ENCODE measurements around the gene VSNL1.

VSNL1 gene

DNA sequence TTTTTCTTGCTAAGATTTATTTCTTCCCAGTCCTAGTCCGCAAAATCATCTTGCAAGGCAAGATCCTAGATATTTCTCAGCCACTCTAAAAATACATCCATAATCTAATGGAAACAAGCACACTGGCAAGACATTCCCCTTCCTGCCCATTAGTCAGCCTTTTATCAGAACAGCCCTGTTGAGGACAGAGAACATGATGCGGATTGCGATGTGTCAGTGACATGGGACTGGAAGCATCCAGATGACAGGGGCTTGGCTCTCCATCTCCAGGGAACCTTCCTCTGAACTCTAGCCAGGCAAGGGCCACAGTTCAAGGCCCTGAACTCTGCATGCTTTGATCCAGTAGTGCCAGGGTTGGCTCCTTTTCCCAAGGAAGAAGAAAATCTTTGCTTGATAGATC is 70.0 kb downstream of the VSNL1 start:
- no peak for DNase-seq (ENCODE audit: low read depth in 4 of 4, low spot score in 1 of 4)

DNA sequence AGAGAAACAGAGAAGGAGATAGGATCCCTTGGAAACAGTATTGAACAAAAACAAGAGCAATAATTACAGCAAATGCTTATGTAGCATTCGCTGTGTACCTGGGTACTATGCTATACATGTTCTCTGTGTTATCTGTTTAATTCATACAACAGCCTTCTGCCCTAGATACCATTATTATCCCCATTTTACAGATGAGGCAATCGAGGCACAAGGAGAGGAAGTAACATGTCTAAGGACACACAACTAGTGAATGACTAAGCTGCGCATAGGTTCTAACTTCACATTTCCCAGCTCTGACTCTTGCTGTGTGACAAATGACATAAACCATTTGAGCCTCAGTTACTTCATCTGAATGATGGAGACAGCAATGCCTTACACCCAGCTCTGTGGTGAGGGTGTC is 70.5 kb downstream of the VSNL1 start:
- no peak for DNase-seq (ENCODE audit: low read depth in 4 of 4, low spot score in 1 of 4)

DNA sequence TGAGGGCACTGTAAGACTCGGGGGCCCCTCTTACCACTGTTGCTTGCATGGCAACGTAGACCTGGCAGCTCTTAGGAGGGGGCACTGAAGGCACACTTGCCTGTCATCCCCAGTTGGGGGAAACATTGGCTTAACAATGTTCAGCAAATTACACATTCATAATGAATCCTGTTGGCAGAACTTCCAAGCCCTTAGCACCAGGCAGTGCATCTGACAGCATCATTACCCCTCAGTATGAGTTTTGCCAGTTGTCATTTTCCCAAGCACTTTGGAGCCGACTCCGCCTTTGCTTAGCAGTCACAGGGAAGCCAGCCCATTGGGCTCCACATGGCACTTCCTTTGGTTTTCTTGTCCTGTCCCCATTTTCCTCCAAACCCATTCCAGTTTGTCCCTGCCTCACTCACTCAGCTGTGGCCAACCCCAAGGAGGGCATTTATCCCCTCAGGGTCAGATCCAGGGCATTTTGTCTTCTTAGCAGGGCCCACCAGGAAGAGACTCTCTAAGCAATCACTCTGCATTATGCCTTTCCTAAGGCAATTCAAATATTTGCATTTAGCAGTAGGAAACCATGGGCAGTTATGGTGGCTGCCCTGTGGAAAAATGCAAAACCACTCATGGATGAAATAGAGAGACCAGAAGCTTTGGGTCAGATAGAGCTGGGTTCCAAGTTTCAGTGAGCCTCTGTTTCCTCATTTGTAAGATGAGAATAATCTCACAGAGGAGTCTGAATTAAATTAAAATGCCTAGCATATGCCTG is 73.9 kb downstream of the VSNL1 start:
- DNase-seq (ENCODE audit: low read depth in 4 of 4, low spot score in 1 of 4): no peak

DNA sequence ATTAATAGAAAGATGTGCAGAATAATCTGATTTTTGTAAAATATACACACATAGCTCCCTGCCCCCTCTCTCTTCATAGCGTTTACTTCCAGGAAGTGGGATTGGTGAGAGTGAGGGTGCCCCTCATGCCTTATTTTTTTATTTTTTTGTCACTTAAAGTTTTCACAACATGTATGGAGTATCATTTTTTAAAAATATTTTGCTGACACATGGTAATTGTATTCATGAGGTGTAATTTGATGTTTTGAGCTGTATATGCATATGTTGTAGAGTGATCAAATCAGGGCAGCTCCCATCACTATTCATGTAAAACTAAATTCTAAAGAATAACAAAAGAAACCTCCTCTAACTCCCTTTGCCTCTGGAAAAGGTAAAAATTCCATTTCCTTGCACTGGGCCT is 74.7 kb downstream of the VSNL1 start:
- no peak for DNase-seq (ENCODE audit: low read depth in 4 of 4, low spot score in 1 of 4)

DNA sequence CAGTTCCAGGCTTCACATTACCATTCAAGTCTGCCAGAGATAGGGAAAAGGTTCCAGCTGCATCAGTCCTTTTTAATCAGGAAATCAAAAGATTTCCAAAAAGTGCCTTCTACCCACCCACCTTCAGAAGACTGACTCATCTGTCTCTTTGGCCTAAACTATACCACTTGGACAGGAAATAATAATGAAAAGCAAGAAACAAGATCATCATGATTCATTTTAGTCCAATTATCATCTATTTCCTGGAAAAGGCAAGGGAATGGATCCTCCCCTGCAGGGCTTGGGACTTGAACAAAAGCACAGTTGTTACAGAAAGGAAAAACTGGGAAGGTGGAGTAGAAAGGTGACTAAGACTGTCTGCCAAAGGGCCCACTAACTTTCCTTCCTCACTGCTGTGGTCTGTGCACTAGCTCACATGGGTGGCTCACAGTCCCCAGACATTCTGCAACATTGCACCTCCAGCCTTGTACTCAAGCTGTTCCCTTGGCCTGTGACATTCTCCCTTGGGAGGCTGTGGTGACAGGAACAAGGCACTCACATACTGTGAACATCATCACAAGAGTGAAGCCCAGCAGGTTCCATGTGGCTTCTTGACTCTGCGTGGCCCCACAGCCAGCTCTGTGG is 75.3 kb downstream of the VSNL1 start:
- no peak for DNase-seq (ENCODE audit: low read depth in 4 of 4, low spot score in 1 of 4)

DNA sequence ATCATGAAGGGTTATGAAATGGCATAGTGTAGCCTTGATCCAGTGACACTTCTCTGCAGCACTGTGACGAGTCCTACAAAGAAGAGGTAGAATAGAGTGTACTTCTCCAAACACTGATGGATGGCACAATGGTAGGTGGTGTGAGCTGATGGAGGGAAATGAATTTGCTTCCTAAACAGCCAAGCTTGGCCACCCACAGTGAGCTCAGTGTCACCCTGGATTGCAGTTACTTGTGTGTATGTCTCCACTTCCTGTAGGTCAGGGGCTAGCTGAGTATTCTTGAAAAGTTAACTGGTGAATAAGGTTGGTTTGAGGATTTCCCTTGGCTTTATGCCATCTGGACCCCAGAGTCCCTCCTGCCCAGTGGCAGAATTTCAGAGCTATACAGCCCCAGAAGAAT is 75.9 kb downstream of the VSNL1 start:
- DNase-seq (ENCODE audit: low read depth in 4 of 4, low spot score in 1 of 4): no peak

DNA sequence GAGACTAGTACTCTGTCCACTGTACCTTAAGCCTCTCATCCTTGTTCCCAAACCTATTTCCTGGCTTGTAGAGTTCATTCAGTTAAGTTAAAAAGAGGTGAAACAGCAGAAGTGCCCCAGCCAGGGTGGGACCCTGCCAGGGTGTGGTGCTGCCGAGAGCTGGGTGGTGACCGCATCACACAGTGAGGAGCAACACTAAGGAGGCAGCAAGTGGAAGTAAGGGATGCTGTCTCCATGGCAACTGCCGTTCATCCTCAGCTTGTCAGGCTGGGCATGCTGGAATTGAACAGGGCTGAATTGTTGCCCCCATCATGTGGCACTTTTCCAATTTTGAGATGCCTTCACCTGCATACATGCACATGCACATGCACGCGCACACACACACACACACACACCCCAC is 77.0 kb downstream of the VSNL1 start:
- no peak for DNase-seq (ENCODE audit: low read depth in 4 of 4, low spot score in 1 of 4)

DNA sequence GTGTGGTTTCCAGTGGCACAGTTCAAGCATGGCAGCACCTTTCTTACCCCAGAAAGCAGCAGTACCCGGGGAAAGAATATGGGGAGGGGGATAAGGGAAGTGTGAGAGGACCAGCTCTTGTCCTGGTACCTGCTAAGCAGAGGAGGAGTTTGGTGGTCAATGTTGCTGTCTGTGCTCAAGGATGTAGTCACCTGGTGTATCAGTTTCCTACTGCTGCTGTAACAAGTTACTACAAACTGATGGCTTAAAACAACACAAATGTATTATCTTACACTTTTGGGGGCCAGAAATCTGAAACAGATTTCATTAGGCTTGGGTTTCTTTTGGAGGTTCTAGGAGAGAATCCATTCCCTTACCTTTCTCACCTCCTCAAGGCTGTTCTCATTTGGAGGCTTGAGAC is 77.5 kb downstream of the VSNL1 start:
- no peak for DNase-seq (ENCODE audit: low read depth in 4 of 4, low spot score in 1 of 4)

DNA sequence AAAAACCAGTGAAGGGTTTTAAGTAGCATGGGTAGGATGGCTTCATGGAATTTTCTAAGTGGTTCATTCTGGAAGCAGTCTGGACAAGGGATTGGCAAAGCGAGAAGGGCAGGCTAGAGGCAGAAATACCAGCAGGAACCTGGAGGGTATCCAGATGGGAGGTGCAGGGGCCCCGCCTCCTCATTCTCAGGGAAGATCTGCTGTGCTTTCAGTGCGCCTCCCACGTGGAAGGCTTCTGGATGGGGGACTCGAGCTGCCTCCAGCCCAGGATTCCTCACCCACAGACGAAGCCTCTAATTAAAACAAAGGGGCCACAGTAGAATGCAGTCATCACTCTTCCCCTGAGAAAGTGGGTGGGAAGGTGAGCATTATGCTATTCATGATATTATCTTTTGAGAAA is 79.8 kb downstream of the VSNL1 start:
- DNase-seq (ENCODE audit: low read depth in 4 of 4, low spot score in 1 of 4): no peak

DNA sequence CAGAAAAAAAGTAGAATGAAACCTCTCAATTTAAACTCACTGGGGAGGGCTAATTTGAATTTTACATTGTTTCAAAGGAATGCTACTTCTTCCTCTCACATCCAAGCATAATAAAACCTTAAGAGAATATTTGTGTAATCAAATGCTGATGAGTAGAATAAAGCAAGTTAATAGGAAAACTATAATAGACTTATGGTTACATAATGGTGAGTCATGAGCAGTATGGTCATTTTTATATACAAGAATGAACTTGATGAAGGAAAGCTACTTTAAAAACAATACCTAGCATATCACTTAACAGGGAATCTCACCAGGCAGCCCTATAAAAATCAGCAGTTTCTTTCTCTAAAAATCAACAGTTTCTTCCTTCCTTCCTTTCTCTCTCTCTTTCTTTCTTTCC is 80.3 kb downstream of the VSNL1 start:
- no peak for DNase-seq (ENCODE audit: low read depth in 4 of 4, low spot score in 1 of 4)

DNA sequence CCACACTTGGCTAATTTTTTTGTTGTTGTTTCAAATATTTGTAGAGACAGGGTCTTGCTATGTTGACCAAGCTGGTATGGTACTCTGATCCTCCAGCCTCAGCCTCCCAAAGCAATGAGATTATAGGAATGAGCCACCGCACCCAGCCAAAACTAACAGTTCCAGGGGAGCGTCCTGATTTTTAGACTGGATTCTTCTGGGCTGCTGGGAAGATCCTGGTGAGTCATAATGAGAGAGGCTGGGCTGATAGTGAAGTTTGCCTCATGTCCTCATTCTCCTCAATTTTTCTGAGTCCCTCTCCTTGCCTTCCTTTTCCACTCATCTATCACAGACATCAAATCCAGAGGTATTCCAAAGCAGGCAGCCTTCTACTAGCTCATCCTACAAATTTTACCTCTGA is 81.3 kb downstream of the VSNL1 start:
- DNase-seq (ENCODE audit: low read depth in 4 of 4, low spot score in 1 of 4): no peak

DNA sequence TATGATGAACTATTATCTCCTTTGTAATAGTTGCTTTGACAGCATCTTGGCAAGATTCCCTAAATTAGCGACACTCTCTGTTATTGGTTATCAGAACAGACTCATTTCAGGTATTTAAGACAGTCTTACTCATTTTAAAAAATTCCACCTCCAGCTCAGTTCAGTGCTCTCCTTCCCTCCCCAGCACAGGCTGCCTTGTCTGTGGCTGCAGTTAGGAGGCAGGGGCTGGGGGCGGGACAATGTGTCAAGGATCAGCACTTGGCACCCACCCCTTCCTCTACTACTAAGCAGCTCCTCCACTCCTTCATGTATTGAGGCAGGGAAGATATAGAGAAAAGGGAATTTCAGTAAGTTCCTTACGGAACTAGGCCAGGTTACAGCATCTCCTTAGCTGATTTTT is 85.0 kb downstream of the VSNL1 start:
- DNase-seq (ENCODE audit: low read depth in 4 of 4, low spot score in 1 of 4): no peak

DNA sequence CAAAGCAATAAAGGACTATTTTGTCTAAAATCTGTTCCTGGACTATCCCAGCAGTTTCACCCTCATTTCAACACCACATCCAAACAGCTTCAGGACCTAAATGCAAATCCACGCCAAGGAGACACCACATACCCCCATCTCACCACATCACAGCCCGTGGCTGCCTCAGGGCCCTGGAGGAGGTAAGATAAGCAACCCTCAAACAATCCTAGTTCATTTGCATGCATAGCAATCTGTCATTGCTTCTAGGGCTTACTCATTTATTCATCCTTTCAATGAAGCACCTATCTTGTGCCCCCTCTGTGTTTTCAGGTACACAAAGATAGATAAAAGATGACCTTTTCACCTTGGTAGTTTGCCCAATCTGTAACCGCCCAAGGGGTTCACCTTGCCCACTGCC is 86.5 kb downstream of the VSNL1 start:
- no peak for DNase-seq (ENCODE audit: low read depth in 4 of 4, low spot score in 1 of 4)

DNA sequence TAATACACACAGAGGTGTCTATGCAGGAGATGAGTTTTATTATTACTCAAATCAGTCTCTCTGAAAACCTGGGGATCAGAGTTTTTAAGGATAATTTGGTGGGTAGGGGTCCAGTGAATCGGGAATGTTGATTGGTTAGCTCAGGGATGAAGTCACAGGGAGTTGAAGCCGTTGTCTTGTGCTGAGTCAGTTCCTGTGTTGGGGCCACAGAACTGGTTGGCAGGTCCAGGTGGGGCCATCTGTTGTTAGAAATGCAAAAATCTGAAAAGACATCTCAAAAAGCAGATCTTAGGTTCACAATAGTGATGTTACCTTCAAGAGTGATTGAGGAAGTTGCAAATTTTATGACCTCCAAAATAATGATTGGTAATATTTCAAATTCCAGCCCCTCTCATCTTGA is 86.9 kb downstream of the VSNL1 start:
- no peak for DNase-seq (ENCODE audit: low read depth in 4 of 4, low spot score in 1 of 4)

DNA sequence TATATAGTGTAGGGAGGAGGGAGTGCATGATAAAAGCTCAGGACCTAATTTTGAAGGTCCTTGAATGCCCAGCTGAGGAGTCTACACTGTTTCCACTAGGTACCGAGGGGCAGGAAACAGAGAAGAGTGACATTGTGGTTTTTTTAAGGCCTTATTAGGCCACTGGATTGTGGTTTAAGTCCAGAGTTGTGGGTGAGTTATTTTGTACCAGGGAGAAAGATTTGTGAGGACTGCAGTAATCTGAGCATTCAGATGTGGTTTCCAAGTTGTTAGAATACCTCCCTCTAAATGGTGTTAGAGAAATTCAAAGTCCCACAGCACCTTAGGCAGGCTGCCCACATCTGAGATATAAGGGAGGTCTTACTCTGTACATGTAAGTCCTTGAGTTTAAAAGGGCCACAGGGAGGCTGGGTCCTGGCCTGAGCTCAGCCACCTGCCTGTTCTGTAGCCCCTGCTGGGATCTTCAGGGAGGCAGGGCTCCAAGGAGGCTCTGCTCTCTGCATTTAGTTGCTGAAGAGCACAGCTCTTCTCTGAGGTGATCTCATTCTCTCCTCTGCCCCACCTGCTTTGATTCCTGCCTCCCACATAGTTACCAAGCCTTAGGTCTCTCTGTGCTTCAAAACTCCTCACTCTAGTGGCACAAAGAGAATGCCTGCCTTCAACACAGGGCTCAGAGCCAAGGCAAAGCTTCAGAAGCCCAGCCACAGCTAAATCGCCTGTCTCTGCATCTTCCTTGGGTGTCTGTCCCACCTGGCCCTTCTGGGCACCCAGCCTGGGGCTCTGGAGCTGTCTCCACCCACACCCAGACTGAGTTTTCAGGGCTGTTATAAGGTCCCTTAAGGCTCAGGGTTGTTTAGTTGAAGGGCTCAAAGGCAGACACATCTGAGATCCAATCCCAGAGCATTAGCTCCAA is 88.1 kb downstream of the VSNL1 start:
- no peak for DNase-seq (ENCODE audit: low read depth in 4 of 4, low spot score in 1 of 4)

DNA sequence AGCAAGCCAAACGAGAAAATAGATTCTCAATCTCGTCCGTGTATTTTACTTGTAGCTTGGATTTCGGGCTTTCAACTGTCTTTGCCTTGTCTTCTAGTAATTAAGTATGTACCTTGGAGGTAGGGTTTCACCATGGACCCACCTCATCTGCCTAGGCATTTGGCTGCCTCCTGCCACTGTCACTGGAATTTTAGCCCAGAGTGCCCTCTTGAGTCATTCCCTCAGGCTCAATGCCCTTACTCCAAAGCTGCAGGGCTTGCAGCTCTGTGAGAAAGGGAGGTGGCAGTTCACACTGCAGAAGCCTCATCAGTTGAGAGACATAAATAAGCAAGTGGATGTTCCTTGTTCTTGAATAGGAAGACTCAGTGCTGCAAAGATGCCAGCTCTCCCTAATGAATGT is 89.6 kb downstream of the VSNL1 start:
- no peak for DNase-seq (ENCODE audit: low read depth in 4 of 4, low spot score in 1 of 4)

DNA sequence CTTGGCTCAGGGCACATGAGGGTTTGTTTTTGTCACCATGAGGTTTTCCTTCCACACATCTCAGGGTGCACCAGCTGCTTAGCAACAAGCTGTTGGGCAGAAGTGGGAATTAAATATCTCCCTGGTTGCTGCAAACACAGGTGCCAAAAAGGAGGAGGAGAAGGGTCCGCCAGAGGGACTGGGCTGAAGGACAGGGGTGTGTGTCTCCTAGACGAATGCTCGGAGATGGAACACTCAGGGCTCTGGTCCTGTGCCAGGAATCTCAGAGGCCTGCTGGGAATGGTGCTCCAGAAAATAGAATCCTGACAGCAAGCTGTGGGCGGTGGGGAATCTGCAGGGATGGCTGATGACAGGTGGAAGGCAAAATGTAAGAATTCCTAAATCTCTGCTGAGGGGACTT is 94.5 kb downstream of the VSNL1 start:
- DNase-seq (ENCODE audit: low read depth in 4 of 4, low spot score in 1 of 4): no peak

DNA sequence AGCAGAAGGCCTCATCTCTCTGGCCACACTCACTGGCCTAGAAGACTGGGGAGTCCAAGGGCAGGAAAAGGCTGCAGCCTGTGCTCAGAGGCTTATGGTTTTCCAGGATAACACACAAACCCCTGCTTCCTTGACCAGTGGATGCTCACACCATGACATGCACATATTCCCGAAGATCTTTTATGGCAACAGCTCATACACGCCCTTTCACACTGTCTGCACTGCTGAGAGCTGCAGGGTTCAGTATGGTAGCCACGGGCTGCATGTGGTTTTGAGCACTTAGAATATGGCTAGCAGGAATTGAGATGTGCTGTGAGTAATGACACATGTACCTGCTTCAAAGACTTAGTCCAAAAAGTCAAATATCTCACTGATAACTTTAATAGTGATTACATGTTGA is 95.8 kb downstream of the VSNL1 start:
- DNase-seq (ENCODE audit: low read depth in 4 of 4, low spot score in 1 of 4): no peak

DNA sequence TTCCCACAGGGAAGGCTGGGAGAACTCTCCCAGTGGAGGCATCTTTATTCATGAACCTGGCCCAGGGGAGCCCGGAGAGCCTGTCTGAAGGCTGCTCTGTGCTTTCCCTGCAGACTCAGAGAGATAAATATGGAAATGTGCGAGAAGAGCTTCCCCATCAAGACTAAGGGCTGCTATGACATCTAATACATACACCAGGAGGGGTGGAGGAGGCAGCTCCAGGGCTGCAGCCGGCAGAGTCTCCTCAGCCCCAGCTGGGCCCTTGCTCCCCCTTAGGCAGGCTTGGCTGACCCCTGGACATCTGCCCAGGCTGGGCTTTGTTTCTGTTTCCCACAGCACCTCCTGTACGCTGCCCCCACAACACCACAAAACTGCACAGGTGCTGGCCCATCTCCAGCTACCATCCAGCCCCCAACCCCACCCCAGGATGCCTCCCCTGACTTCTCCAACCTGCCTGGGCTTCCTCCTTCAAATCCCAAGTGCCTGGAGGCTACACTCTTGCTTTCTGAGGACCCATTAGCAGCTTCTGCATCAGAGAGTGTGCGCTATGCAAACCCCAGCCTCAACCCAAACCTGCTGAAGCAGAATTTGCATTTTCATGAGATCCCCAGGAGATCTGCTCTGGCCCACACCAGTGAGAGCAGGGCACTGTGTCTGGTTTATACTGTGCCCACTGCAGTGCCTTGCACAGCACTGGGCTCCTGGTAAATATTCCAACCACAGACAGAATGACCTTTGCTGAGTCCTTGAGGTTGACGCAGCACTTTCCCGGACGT is 96.8 kb downstream of the VSNL1 start:
- no peak for DNase-seq (ENCODE audit: low read depth in 4 of 4, low spot score in 1 of 4)

DNA sequence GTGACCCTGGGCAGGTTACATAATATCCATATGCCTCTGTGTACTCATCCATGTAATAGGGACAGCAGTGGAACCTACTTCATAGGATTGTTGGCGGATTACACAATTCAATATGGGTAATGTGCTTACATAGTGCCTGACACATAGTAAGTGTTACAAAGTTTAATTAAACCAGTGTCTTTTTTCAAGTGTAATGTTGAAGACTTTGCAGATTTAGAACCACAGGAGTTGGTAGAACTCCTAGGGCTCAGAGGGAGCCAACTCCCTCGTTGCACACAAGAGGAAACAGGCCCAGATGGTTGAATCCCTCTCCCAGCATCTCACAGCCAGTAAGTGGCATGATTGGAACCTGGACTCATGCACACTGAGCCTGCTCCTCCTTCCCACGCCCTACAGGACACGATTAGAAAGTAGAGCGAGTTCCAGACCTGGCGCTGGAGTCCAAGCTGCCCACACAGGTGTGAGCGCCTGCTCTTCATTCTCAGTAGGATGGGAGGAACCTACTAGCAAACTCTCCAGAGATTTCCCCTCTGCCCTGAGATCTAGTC is 97.8 kb downstream of the VSNL1 start:
- DNase-seq (ENCODE audit: low read depth in 4 of 4, low spot score in 1 of 4): no peak

DNA sequence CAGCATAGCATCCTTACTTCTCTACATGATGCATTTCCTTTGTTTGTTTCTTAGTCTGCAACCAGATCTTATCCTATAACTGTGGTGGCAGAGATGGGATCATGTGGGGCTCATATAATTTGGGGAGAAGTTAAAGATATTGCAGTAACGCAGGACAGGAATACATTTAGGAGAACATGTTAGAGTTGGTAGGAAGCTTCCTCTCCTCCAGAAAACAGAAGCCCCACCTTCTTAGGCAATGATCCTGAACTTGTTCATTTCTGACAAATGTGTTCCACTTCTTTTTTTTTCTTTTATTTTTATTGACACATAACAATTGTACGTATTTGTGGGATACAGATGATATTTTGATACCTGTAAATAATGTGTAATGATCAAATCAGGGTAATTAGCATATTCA is 99.9 kb downstream of the VSNL1 start:
- no peak for DNase-seq (ENCODE audit: low read depth in 4 of 4, low spot score in 1 of 4)
